GM19467 (cell line): ENCODE data around the gene E2F1.

Experiments
- ATAC-seq: cut with Tn5 transposase; IDR thresholded peaks from one replicate; pipeline ENCODE4 v1.9.1; 2021; ENCODE audit warnings: mild to moderate bottlenecking, moderate library complexity; ENCODE audit not compliant: unreplicated experiment

Gene E2F1

GRCh38 chr20:33686100-33686983 is at the start of gene E2F1:
TSS of gene E2F1 (minus strand) at chr20:33686385. CDS start at chr20:33686264, 121 bp downstream.
- peak; percentile 71 for ATAC-seq

- ATAC-seq: no peak
Measured at GRCh38 chr20:33733654-33734576, 47.7 kb upstream of the E2F1 start.

GRCh38 chr20:33732166-33732970 is 46.2 kb upstream of the E2F1 start:
- ATAC-seq: peak; percentile 38

- peak; percentile 71 for ATAC-seq
Measured at GRCh38 chr20:33731693-33732165, 45.5 kb upstream of the E2F1 start, which contains the start of gene ZNF341. TSS of gene ZNF341 (plus strand) at chr20:33731996. CDS start at chr20:33732022, 26 bp downstream.

- no peak for ATAC-seq
Measured at GRCh38 chr20:33730946-33731692, 44.9 kb upstream of the E2F1 start.

GRCh38 chr20:33729101-33729500 is 42.9 kb upstream of the E2F1 start:
- no peak for ATAC-seq

GRCh38 chr20:33728463-33728862 is 42.3 kb upstream of the E2F1 start:
- ATAC-seq: no peak

- no peak for ATAC-seq
Measured at GRCh38 chr20:33727806-33728205, 41.6 kb upstream of the E2F1 start.

GRCh38 chr20:33727115-33727479 is 40.9 kb upstream of the E2F1 start:
- no peak for ATAC-seq

GRCh38 chr20:33725607-33726264 is 39.6 kb upstream of the E2F1 start:
- no peak for ATAC-seq

- ATAC-seq: no peak
Measured at GRCh38 chr20:33724439-33725094, 38.4 kb upstream of the E2F1 start.

- ATAC-seq: no peak
Measured at GRCh38 chr20:33721391-33722140, 35.4 kb upstream of the E2F1 start.

- ATAC-seq: peak; percentile 90
Measured at GRCh38 chr20:33719989-33720709, 34.0 kb upstream of the E2F1 start, which contains the start of gene PXMP4. TSS of gene PXMP4 (minus strand) at chr20:33720310. CDS start at chr20:33720207, 103 bp downstream.

GRCh38 chr20:33719277-33719988 is 33.2 kb upstream of the E2F1 start:
- no peak for ATAC-seq

GRCh38 chr20:33716498-33716897 is 30.3 kb upstream of the E2F1 start:
- ATAC-seq: no peak

GRCh38 chr20:33713865-33714367 is 27.7 kb upstream of the E2F1 start:
- no peak for ATAC-seq

- no peak for ATAC-seq
Measured at GRCh38 chr20:33711446-33711738, 25.2 kb upstream of the E2F1 start.
